ENCODE data around the gene GABRG3.

The GABRG3 gene

DNA sequence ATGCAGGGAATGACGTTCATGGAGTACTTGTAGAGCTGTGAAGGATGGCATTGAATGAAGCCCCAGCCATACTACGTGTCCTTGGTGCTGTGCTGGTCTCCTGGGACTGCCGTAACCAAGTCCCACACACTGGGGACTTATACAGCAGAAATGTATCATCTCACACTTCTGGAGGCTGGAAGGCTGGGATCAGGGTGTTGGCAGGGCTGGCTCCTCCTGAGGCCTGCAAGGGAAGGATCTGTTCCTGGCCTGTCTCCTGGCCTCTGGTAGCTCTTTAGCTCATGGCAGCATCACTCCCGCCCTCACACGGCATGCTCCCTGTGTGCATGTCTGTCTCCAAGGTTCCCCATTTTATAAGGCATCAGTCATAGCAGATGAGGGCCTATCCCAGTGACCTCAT lies 29.5 kb upstream of the GABRG3 start:
- Histone ChIP-seq H3K4me1 (ENCODE audit: insufficient read depth, poor library complexity, severe bottlenecking) (no peaks in the 10 kb centered on the region), H3K27me3 (ENCODE audit: insufficient read depth, poor library complexity, severe bottlenecking) (peaks cover 4% of the 10 kb centered on the region), H3K4me3 (ENCODE audit: severe bottlenecking) (no peak overlapping the region), H3K27ac (ENCODE audit: poor library complexity, severe bottlenecking) (no peak overlapping the region), H3K9me3 (ENCODE audit: severe bottlenecking) (no peaks in the 10 kb centered on the region), H3K36me3 (ENCODE audit: low read depth) (no peaks in the 10 kb centered on the region)
- ATAC-seq (ENCODE audit: low read depth) (no peak), DNase-seq (ENCODE audit: low spot score) (no peak)
- TF ChIP-seq, protein P1, sequence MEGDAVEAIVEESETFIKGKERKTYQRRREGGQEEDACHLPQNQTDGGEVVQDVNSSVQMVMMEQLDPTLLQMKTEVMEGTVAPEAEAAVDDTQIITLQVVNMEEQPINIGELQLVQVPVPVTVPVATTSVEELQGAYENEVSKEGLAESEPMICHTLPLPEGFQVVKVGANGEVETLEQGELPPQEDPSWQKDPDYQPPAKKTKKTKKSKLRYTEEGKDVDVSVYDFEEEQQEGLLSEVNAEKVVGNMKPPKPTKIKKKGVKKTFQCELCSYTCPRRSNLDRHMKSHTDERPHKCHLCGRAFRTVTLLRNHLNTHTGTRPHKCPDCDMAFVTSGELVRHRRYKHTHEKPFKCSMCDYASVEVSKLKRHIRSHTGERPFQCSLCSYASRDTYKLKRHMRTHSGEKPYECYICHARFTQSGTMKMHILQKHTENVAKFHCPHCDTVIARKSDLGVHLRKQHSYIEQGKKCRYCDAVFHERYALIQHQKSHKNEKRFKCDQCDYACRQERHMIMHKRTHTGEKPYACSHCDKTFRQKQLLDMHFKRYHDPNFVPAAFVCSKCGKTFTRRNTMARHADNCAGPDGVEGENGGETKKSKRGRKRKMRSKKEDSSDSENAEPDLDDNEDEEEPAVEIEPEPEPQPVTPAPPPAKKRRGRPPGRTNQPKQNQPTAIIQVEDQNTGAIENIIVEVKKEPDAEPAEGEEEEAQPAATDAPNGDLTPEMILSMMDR (IDR thresholded peaks at IDR 0.05; ENCODE audit: poor library complexity, severe bottlenecking), result no peak

DNA sequence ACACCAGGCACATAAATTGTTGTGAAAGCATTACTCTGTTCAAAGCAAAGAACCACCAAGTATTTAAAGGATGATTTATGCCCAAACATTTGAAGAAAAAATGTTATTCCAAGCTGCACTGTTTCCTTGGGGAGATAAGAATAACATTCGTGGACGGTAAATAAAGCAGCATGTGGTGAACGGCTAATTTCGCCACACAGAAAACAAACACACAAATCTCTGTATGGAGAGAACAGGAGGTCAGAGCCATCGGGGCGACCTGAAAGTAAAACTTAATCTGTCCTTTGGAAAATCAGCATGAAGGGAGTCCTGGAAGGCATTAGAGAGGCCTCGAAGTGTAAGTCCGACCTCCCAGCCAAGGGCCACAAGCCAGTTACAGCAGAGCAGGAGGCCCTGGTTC lies 27.1 kb upstream of the GABRG3 start:
- H3K4me1 ChIP-seq (ENCODE audit: insufficient read depth, poor library complexity, severe bottlenecking), result no peaks in the 10 kb centered on the region
- TF ChIP-seq, protein P1 (IDR thresholded peaks at IDR 0.05; ENCODE audit: poor library complexity, severe bottlenecking), result no peak
- no peak overlapping the region for H3K27ac ChIP-seq (ENCODE audit: poor library complexity, severe bottlenecking)
- peaks cover 9% of the 10 kb centered on the region for H3K27me3 ChIP-seq (ENCODE audit: insufficient read depth, poor library complexity, severe bottlenecking)
- no peaks in the 10 kb centered on the region for H3K9me3 ChIP-seq (ENCODE audit: severe bottlenecking)
- H3K36me3 ChIP-seq (ENCODE audit: low read depth), result no peaks in the 10 kb centered on the region
- DNase-seq (ENCODE audit: low spot score), result no peak
- ATAC-seq (ENCODE audit: low read depth), result no peak
- H3K4me3 ChIP-seq (ENCODE audit: severe bottlenecking), result no peak overlapping the region

DNA sequence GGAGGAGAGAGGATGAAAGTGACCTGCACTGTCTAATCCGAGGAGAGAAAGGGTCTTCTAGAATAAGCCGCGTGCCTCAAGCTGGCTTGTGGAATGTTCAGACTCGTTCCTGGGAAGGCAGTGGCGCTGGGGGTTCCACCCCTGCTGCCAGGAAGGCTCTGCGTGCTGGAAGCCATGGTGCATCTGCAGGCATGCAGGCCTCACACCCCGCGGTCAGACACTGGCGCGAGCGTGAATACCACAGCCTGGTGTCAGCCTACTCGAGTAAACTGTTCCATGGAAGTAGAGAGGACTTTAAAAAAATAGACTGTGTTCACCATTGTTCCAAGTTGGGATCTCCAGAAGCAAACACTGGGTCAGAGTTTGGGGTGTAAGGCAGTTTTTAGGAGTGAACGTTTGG lies 25.9 kb upstream of the GABRG3 start:
- Histone ChIP-seq H3K36me3 (ENCODE audit: low read depth) (no peaks in the 10 kb centered on the region), H3K27ac (ENCODE audit: poor library complexity, severe bottlenecking) (no peak overlapping the region), H3K4me3 (ENCODE audit: severe bottlenecking) (no peak overlapping the region), H3K9me3 (ENCODE audit: severe bottlenecking) (no peaks in the 10 kb centered on the region), H3K27me3 (ENCODE audit: insufficient read depth, poor library complexity, severe bottlenecking) (peaks cover 9% of the 10 kb centered on the region), H3K4me1 (ENCODE audit: insufficient read depth, poor library complexity, severe bottlenecking) (no peaks in the 10 kb centered on the region)
- TF ChIP-seq, protein P1 (IDR thresholded peaks at IDR 0.05; ENCODE audit: poor library complexity, severe bottlenecking), result no peak
- DNase-seq (ENCODE audit: low spot score) (no peak), ATAC-seq (ENCODE audit: low read depth) (no peak)

DNA sequence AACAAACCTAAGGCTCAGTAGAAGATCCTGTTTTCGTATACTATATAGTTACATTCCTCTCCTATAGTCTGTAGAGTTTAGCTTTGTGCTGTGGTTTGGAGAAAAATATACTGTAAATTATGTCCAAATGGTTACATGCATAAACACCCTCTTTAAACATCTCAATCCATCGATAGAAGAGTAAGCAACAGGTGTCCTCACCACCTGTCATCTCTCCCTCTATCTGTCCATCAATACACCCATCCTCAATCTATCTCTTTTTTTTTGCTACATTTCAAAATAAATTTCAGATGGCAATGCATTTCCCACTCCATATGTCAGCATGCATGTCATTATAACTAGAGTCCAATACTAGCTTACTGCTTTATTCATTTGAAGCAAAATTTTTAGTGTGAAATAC lies 21.0 kb upstream of the GABRG3 start:
- Histone ChIP-seq H3K4me3 (ENCODE audit: severe bottlenecking) (no peak overlapping the region), H3K9me3 (ENCODE audit: severe bottlenecking) (peaks cover 2% of the 10 kb centered on the region), H3K36me3 (ENCODE audit: low read depth) (no peaks in the 10 kb centered on the region), H3K27me3 (ENCODE audit: insufficient read depth, poor library complexity, severe bottlenecking) (peaks cover 6% of the 10 kb centered on the region), H3K4me1 (ENCODE audit: insufficient read depth, poor library complexity, severe bottlenecking) (peaks cover 2% of the 10 kb centered on the region), H3K27ac (ENCODE audit: poor library complexity, severe bottlenecking) (no peak overlapping the region)
- no peak for DNase-seq (ENCODE audit: low spot score)
- ATAC-seq (ENCODE audit: low read depth), result no peak
- TF ChIP-seq, protein P1 (IDR thresholded peaks at IDR 0.05; ENCODE audit: poor library complexity, severe bottlenecking), result no peak

DNA sequence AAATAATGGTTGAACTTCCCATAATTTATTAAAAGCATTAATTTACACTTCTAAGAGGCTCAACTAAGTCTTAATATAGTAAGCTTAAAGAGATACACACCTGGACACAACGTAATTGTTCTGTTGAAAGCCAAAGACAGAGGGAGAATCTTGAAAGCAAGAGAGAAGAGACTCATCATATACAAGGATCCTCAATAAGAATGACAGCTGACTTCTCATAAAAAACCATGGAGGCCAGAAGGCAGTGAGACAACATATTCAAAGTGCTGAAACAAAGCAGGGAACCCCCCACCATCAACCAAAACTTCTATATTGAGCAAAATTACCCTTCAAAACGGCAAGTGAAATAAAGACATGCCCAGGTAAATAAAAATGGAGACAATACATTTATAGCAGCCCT lies 16.6 kb upstream of the GABRG3 start:
- DNase-seq (ENCODE audit: low spot score), result no peak
- Histone ChIP-seq H3K36me3 (ENCODE audit: low read depth) (no peaks in the 10 kb centered on the region), H3K9me3 (ENCODE audit: severe bottlenecking) (peaks cover 4% of the 10 kb centered on the region), H3K27me3 (ENCODE audit: insufficient read depth, poor library complexity, severe bottlenecking) (no peaks in the 10 kb centered on the region), H3K4me3 (ENCODE audit: severe bottlenecking) (no peak overlapping the region), H3K4me1 (ENCODE audit: insufficient read depth, poor library complexity, severe bottlenecking) (peaks cover 4% of the 10 kb centered on the region), H3K27ac (ENCODE audit: poor library complexity, severe bottlenecking) (no peak overlapping the region)
- TF ChIP-seq, protein P1 (IDR thresholded peaks at IDR 0.05; ENCODE audit: poor library complexity, severe bottlenecking), result no peak
- no peak for ATAC-seq (ENCODE audit: low read depth)

Measured in RWPE2 (cell line).